CD4-positive, alpha-beta T cell treated with Interleukin-10 for 1 hour (primary cell): ENCODE measurements around the gene CLASP1.
"Not testable (repeated sequence)": the region's sequence is repeated elsewhere in the genome, so short reads cannot be mapped to it uniquely, and the experiment has no call there.

Experiments used
- DNase-seq: peaks from one replicate; pipeline ENCODE4 v3.0.0-alpha.2; 2020

The CLASP1 gene

DNA sequence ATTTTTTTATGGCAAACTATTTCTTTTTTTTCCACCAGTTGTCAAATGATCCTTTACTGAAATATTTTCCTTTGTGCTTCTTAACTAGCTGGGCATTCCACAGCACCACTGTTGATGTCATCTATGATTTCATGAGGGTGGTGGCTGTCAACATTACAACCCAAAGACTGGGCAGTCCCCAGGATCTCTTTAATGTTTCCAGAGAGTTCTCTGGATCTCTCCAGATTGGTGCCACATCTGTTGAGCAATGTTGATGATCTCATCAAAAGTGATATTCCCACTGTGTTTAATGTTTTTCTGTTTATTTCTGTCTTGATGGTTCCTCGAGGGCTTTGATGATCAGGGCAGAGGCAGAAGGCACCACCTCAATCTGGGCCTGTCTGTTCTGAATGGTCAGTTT is 9.1 kb upstream of the CLASP1 start:
- DNase-seq = not testable (repeated sequence)

DNA sequence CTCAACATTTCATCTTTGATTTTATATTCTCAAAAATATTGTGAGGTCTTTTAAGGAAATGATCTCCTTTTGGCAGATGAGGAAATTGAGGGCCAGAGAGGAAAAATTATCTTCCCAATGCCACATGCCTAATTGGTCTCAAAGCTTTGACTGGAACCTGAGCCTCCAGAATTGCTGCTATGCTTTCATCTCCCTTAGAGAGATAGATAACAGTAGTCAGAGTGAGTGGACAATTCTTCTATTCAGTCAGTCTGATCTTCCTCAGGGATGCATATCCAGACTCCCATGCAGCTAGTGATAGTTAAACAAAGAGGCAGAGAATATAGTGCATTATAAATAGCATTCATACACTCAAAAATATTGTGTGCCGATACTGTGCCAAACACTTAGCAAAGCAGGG is 3.8 kb upstream of the CLASP1 start:
- DNase-seq = no peak

DNA sequence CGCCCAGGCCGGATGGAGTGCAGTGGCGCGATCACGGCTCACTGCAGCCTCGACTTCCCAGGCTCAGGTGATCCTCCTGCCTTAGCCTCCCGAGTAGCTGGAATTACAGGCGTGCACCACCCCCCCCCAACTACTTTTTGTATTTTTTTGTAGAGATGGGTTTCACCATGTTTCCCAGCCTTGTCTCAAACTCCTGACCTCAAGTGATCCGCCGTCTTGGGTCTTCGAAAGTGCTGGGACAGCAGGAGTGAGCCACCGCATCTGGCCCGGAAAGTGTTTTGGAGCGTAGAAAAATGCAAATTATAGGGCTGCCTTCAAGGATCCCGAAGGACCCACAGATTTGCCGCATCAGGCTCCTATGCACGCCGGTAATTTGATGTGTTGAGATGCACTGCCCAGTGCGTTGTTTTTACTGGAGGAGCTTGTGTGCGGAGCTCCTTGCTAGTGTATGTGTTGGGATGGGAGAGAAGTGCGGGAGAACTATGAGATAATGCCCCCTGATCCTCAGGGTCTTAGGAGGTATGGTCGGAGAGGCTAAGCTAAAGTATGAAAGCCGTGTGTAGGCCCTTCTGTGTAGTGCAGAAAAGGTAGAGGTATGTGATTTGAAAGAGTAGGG is 1.2 kb upstream of the CLASP1 start:
- DNase-seq = peak; percentile 16

DNA sequence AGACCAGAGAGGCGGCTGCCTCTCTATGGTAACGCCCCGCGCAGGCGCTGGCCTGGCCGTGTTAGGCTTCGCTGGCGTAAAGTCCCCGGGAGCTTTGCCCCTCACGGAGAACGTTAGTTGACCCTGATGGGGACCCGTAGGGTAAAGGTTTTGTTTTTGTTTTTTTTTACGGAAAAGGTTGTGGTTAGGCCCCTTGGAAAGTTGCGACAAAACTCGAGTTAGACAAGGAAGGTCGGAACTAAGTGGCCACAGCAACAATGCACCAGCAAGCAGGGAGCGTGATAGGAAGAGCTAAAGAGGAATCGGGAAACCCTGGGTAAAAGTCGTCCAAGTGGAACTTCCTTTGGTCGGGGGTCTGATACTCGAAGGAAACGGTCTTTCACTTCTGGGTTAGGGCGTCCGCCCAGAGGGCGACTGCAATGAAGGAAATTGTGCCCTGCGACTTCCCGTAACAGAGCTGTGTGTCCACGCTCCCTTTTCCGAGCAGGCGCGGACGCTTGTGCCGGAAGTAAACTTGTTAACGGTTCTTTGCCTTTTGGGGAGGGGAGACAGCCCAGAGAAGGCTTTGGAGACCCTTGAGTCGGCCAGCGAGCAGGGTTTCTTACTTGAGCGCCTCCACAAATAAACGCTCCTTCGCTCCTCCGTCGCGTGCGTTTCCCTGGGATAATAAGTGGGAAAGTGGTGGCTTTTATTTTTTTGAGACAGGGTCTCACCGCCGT is 493 bp upstream of the CLASP1 start:
- peak; percentile 97 for DNase-seq

DNA sequence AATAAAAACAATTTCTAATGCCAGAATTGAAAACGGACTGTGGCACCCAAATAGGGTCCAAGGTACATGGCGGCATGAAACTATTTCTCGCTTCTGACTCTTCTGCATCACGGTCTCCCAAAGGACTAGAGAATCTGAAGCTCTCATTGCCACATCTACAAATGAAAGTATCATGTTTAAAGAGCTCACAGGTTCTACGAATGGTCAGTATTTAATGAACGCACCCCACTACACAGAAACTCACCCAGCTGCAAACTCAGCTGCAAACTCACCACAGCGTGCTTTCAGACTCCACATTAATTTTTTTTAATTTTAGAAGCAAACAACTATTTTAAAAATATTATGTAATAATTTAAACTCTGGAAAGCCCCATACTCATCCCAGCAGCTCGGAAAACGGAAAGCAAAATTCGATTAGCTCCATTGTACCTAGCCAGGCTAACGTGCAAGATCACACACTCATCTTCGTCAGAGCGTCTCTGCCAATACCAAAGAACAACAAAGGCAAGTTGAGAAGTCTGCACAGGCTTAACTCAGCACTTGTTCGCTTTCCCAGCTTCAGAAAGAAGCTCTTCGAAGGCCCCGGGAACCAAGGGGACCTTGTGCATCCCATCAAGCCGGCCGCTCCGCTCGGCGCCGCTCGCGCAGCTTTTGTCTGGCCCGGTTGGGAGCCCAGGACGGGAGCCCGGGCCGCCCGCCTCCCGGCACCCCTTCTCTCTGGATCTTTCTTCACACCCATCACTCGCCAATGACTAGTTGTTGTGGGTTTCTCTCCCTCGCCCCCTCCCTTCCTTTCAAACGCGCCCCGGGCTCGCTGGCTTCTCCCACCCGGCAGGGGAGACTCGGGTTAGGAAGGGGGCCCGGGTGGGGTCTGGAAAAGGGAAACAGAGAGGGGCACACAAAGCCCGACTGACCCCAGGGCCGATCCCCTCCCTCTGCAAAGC is 785 bp downstream of the CLASP1 start:
- peak; percentile 60 for DNase-seq

DNA sequence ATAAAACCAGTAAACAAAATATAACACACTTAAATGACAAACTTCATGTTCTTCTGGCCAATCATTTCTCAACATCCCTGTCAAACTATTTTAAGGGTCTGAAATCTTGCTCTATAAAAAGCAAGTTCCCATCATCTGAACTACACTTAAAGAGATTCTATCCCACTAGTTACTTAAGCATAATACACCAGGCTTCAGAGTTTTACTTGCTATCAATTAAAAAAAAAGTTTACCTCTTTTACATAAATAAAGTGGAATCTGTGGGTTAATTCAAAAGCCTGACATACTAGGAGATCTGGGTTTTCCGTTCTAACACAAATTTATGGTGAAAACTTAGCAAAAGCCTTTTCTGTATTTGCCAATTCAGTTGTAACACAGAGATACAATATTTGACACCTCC is 1.9 kb downstream of the CLASP1 start:
- DNase-seq = no peak

DNA sequence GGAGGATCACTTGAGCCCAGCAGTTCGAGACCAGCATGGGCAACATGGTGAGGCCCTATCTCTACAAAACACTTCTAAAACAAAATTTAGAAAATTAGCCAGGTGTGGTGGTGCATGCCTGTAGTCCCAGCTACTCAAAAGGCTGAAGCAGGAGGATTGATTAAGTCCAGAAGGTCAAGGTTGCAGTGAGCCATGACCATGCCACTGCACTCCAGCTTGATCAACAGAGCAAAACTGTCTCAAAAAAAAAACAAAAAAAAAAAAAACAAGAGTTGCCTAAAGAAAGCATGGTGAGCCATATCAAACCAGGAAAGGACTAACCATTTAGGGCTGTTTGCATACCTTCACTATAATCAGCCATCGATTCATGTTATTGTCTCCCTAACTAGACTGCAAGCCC is 4.5 kb downstream of the CLASP1 start:
- no peak for DNase-seq

DNA sequence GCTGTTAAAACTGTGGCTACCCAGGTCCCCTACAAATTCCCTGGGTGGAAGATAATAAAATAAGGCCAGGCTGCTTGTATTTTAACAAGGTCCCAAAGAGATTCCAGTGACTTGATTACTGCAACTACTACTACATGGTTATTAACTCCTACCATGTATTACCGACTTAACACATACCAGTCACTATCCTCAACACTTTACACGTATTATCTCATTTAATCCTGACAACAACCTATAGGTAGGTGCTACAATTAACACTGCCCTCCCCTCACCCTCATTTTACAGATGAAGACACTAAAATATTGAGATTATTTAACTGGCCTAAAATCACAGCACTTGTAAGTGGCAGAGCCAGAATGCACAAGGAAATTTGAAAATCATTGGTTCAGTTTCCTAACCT is 5.4 kb downstream of the CLASP1 start:
- DNase-seq = no peak

DNA sequence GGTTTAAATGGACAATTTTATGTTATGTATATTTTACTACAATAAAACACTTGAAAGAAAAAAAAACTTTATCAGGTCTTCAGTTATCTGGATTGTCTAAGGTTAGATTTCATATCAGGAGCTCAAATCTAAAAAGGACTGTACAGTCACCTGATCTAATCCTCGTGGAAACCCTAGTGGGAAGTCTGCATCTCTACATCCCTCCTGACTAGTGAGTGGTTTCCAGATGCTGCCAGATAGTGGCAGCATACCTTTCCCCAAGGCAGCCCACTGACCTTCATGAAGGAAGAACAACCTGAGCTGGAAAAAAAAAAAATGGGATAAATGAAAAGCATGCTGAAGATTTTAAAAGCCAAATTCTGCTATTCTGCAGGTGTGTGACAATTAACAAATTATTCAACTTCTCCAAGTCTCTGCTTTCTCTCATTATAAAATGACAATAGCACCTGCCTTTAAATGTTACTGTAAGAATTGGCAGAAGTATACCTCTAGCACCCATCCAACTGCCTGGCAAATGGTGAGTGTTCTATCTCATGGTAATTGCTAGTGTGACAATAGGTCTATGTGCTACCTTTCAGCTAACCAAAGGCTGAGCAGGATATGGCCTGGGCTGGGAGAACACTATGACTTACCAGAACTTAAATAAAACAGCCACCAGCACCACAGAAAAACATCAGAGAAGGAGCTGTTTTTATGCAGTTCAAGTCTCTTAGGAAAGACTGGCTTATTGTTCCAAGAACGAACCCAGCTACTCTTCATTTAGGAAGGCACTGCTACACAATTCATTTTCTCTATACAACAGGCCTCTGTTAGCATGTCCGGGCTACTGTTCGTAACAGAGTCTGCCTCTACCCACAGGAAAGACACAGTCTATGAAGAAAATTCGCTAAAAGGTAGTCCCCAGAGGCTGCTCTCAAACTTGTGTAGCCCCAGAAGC is 8.6 kb downstream of the CLASP1 start:
- DNase-seq = no peak

DNA sequence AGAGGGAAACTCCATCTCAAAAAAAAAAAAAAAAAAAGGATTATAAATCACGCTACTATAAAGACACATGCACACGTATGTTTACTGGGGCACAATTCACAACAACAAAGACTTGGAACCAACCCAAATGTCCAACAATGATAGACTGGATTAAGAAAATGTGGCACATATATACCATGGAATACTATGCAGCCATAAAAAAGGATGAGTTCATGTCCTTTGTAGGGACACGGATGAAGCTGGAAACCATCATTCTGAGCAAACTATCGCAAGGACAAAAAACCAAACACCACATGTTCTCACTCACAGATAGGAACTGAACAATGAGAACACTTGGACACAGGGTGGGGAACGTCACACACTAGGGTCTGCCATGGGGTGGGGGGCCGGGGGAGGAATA is 9.4 kb downstream of the CLASP1 start:
- DNase-seq = not testable (repeated sequence)

DNA sequence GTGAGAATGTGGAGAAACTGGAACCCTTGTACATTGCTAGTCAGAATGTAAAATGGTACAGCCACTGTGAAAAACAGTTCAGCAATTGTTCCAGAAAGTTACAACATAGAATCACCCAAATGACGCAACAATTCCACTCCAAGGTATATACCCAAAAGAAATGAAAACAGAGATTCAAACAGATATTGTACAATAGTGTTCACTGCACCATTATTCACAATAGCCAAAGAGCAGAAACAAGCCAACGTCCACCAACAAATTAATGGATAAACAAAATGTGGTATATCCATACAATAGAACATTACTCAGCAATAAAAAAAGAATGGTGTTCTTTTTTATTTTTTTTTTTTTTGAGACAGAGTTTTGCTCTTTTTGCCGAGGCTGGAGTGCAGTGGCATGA is 10.9 kb downstream of the CLASP1 start:
- DNase-seq = no peak

DNA sequence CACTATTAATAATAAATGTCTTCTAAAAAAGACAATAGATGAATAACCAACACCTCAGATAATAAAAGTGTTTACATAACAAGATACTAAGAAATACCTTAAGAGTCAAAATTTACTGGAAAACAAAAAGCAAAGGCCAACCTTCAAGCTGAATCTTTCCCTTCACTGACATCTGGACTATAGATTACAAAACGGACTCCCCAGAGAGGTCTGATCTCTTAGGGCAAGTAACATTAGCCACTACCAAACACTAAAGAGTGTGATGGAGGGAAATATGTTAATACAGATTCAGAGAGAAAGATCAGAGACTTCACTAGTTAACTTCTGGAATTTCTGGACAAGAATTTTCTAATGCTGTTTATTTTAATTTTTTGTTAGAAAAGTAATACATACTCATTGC is 13.9 kb downstream of the CLASP1 start:
- DNase-seq = no peak

DNA sequence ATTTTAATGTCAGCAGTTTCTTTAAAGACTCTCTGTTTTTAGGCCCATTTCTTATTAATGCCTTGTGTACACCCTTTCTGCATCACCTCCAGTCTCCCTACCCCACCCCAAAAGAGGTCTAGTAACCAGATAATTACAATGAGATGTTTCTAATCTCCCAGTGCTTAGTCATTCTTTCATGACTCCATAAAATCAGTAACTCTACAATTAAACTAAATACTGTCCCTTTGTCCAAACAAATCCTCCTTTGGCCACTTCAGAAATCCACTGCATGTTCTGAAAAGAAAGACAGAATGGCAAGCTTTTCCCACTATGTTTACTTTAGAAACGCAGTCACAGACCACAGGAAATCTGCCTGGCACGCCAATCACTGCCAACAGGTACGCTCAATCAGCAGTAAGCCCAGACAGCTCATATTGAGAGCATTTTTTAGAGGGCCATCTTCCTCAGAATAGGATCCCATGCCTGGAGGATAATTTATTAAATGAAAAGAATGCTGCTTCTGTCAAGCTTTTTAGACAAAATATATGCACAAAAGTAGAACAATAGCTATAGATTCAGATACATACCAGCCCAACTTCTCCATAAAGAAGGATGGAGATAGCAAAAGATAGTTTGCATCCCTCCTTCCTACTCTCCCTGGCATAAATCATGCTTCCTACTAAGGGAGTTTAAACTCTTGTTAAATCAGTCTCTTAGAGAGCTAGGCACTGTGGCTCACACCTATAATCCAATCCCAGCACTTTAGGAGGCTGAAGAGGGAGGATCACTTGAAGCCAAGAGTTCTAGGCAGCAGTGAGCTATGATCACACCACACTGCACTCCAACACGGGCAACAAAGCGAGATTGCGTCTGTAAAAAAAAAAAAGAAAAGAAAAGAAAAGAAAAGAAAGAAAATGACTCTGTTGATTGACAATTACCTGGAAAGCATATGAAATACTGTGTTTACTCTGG is 14.6 kb downstream of the CLASP1 start:
- no peak for DNase-seq

DNA sequence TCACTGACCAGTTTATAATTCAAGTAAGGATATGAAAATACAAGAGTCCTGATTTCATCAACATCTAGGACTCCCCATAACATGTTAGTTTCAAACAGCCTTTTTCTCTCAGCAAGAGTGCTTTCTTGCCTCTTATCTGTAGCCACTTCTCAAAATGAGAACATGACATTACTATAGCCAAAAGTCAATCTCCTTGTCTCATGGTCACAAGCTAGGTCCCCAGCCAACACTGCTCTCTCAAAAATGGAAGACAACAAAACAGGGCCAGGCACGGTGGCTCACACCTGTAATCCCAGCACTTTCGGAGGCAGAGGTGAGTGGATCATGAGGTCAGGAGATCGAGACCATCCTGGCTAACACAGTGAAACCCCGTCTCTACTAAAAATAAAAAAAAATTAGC is 15.8 kb downstream of the CLASP1 start:
- DNase-seq = no peak

DNA sequence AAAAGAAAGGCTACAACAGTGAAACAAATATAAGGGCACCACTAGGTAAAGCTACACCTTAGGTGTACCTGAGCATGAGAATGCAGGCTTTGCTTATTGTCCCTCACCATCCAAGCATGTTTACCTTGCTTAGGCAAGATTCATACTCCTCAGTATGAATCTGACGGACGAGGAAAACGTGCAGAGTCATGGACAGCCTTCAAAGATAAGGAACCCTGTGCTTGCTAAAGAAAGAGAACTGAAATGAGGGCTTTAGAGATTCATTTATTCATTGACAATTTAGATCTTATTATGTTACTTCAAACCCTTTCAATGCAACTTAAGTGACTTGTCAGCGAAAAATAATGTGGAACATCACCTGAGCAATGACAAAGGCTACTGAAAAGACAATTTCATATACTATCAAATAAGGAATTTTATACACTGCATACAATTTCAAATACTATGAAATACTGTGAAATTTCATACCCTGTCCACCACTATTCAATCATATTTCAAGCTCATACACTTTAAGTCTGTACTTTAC is 21.7 kb downstream of the CLASP1 start:
- no peak for DNase-seq

DNA sequence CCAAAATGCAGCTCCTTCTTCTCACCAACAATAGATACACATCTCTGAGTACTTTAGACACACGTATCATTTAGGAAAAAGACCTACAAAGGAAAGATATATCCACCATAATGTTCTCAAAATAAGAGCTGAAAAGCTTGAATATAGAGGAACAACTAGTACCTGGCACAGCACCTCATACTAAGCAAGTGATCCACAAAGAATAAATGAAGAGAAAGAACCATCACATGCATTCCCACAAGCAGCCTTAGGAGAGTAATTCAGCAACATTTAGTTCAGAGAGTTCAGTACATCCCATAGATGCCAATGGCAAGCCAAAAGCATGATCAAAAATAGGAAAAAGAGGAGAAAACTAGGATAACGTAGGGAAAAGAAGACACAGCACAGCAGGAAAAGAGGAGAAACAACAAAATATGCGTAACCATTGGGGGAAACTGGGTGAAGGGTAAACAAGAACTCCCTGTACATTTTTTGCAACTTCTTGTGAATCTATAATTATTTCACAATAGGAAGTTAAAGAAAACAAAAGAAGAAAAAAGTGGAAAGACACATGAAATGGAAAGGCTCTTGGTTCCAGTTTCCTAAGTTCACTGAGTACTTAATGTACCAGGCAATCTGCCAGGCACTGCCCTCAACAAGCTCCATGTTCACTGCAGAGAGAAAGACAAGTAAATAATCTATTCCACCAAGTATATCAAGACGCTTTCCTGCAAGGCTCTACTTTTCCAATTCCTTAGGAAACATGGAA is 22.3 kb downstream of the CLASP1 start:
- no peak for DNase-seq

DNA sequence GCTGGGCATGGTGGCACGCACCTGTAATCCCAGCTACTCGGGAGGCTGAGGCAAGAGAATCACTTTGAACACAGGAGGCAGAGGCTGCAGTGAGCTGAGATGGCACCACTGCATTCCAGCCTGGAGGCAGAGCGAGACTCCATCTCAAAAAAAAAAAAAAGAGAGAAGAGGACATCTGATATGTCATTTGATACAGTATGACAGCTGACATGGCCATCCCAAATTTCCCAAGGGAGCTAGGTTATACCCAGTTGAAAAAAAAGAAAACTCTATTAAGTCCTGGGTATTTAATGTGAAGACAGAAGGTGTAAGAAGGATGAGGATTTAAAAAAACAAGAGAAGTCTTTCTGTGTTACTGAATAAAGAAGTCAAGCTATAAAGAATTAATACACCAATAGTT is 23.3 kb downstream of the CLASP1 start:
- DNase-seq = no peak

DNA sequence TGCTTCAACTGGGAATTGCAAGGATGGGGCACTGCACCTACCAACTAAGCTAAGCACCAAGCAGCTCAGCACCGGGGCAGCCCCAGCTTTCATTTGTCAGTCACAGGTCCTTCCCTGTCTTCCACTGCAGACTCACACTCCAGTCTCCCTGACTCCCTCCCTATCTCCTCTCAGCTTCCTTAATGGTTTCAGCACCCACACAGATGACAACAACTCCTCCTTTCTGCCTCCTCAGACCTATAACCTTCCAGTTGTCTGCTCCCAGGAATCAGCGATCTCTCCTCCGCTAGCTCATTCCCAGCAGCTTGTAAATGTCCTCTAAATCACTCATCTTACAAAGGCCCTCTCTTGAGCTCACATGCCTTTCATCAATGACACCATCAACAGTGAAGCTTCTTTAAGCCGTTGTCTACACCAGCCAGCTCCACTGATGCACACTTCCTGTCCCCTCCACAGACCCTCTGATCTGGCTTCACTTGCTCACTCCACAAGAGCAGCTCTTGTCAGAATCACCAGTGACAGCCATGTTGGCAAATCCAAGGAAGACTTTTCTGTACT is 32.1 kb downstream of the CLASP1 start:
- no peak for DNase-seq

DNA sequence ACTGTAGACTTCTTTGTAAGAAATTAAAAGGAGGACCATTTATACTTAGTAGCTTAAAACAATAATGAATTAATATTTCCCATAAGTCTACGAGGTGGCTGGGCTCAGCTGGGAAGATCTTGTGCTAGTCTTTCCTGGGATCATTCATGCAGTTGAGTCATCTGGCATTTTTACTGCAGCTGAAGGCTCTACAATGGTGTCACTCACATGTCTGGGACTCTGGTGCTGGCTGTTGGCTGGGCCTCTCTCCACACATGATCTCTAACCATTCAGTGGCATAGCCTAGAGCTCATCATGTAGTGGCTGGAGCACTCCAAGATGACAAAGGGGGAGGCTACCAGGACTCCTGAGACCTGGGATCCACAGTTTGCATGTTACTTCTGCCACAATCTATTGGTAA is 35.5 kb downstream of the CLASP1 start:
- no peak for DNase-seq

DNA sequence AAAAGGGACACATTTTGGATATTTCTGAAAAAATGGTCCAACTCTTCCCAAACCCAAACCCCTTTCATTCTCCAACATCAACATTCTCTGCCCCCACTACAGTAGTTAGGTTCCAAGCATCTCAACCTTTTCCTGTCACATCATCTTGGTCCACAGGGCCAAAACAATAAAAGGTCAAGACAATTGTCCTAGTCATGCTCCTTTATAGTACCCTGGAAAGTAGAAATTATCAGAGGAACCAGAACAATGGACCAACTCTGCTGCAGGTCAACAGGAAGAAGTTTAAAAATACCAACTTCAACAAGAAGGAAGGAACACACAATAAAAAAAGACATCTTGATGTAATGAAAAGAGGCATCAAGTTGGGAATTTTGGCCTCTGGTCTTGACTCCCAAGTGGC is 36.1 kb downstream of the CLASP1 start:
- no peak for DNase-seq
